ENCODE measurements around the gene TM4SF18. TPM values are rescaled to one million over a fixed set of nuclear protein-coding genes. Genes with fewer than 3 reads are reported as not detected.

TM4SF18 gene
- total RNA-seq, 1 donor from 2014 or later = not detected

GRCh38 chr3:149362366-149362765 is 28.9 kb upstream of the TM4SF18 start:
- Histone ChIP-seq H3K9ac (no peak overlapping the region), H3K9me3 (ENCODE audit: low read depth) (no peaks in the 10 kb centered on the region), H3K27ac (no peak overlapping the region), H3K79me2 (ENCODE audit: low read depth) (no peaks in the 10 kb centered on the region), H3K36me3 (no peaks in the 10 kb centered on the region), H3F3A (ENCODE audit: low read depth) (no peaks in the 10 kb centered on the region), H2AFZ (replicated peaks) (no peak overlapping the region), H3K27me3 (no peaks in the 10 kb centered on the region), H3K4me2 (no peak overlapping the region), H3K4me3 (no peak overlapping the region), H4K20me1 (ENCODE audit: low read depth) (no peaks in the 10 kb centered on the region), H3K4me1 (no peaks in the 10 kb centered on the region)
- H3K9me3 Mint-ChIP-seq = no peaks in the 10 kb centered on the region
- no peak for DNase-seq (ENCODE audit: low spot score)
- no peak overlapping the region for H3K4me3 Mint-ChIP-seq
- H3K27me3 Mint-ChIP-seq (ENCODE audit: insufficient read depth, low read depth) = peaks cover 4% of the 10 kb centered on the region
- H3K27ac Mint-ChIP-seq = no peak overlapping the region
- H3K4me1 Mint-ChIP-seq = no peaks in the 10 kb centered on the region
- no peaks in the 10 kb centered on the region for H3K36me3 Mint-ChIP-seq
- no peak for TF ChIP-seq EZH2 (IDR thresholded peaks at IDR 0.05)
- TF ChIP-seq EZH2phosphoT487 (IDR thresholded peaks at IDR 0.05) = no peak
- no peak for TF ChIP-seq CTCF (IDR thresholded peaks at IDR 0.05)

- Histone ChIP-seq H3K4me2 (no peak overlapping the region), H3K27me3 (no peaks in the 10 kb centered on the region), H3K79me2 (ENCODE audit: low read depth) (no peaks in the 10 kb centered on the region), H3F3A (ENCODE audit: low read depth) (no peaks in the 10 kb centered on the region), H3K9me3 (ENCODE audit: low read depth) (no peaks in the 10 kb centered on the region), H2AFZ (replicated peaks) (no peak overlapping the region), H3K4me3 (no peak overlapping the region), H4K20me1 (ENCODE audit: low read depth) (no peaks in the 10 kb centered on the region), H3K27ac (no peak overlapping the region), H3K9ac (no peak overlapping the region), H3K4me1 (no peaks in the 10 kb centered on the region), H3K36me3 (no peaks in the 10 kb centered on the region)
- no peak for DNase-seq (ENCODE audit: low spot score)
- H3K4me1 Mint-ChIP-seq = no peaks in the 10 kb centered on the region
- H3K27ac Mint-ChIP-seq = no peak overlapping the region
- H3K9me3 Mint-ChIP-seq = no peaks in the 10 kb centered on the region
- TF ChIP-seq CTCF (IDR thresholded peaks at IDR 0.05) = no peak
- no peak for TF ChIP-seq EZH2phosphoT487 (IDR thresholded peaks at IDR 0.05)
- no peak for TF ChIP-seq EZH2 (IDR thresholded peaks at IDR 0.05)
- peaks cover 2% of the 10 kb centered on the region for H3K27me3 Mint-ChIP-seq (ENCODE audit: insufficient read depth, low read depth)
- no peaks in the 10 kb centered on the region for H3K36me3 Mint-ChIP-seq
- no peak overlapping the region for H3K4me3 Mint-ChIP-seq
Measured at GRCh38 chr3:149356630-149357029, 23.2 kb upstream of the TM4SF18 start.

GRCh38 chr3:149356044-149356592 is 22.7 kb upstream of the TM4SF18 start:
- Histone ChIP-seq H2AFZ (replicated peaks) (no peak overlapping the region), H3K79me2 (ENCODE audit: low read depth) (no peaks in the 10 kb centered on the region), H3K27ac (no peak overlapping the region), H3K27me3 (no peaks in the 10 kb centered on the region), H3K9me3 (ENCODE audit: low read depth) (no peaks in the 10 kb centered on the region), H3K36me3 (no peaks in the 10 kb centered on the region), H3F3A (ENCODE audit: low read depth) (no peaks in the 10 kb centered on the region), H3K4me1 (no peaks in the 10 kb centered on the region), H4K20me1 (ENCODE audit: low read depth) (no peaks in the 10 kb centered on the region), H3K4me3 (no peak overlapping the region), H3K9ac (no peak overlapping the region), H3K4me2 (no peak overlapping the region)
- no peak for DNase-seq (ENCODE audit: low spot score)
- Mint-ChIP-seq H3K27ac (no peak overlapping the region), H3K9me3 (no peaks in the 10 kb centered on the region), H3K27me3 (ENCODE audit: insufficient read depth, low read depth) (peaks cover 2% of the 10 kb centered on the region), H3K4me3 (no peak overlapping the region), H3K36me3 (no peaks in the 10 kb centered on the region), H3K4me1 (no peaks in the 10 kb centered on the region)
- TF ChIP-seq EZH2 (IDR thresholded peaks at IDR 0.05) (no peak), EZH2phosphoT487 (IDR thresholded peaks at IDR 0.05) (no peak), CTCF (IDR thresholded peaks at IDR 0.05) (no peak)

Data from neural progenitor cell (in vitro differentiated cells).